Measurements from ENCODE around the gene TARDBP. TPM values are rescaled to one million over a fixed set of nuclear protein-coding genes. Genes with fewer than 3 reads are reported as not detected.
"Not testable (repeated sequence)": the region's sequence is repeated elsewhere in the genome, so short reads cannot be mapped to it uniquely, and the experiment has no call there.

The TARDBP gene
- polyA plus RNA-seq, 2 donors: 69.0 to 115 TPM

DNA sequence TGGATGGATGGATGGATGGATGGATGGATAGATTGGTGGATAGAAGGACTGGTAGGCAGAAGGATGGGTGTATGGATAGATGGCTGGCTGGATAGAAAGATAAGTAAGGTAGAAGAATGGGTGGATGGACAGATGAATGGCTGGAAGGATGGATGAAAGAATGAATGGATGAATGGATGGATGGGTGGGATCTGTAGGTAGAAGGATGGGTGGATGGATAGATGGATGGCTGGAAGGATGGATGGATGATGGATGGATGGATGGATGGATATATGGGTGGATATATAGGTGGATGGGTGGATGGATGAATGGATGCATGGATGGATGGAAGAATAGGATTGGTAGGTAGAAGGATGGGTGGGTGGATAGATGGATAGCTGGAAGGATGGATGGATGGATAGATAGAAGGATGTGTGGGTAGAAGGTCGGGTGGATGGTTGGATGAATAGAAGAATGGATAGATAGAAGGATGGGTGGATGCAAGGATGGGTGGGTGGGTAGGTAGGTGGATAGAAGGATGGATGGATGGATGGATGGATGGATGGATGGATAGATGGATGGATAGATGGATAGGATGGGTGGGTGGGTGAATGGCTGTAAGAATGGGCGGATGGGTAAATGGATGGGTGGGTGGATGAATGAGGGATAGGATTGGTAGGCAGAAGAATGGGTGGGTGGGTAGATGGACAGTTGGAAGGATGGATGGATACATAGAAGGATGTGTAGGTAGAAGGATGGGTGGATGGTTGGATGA is 27.1 kb downstream of the TARDBP start:
- H3K27ac ChIP-seq (ENCODE audit: low read depth in 2 of 2, low read length in 1 of 2): no peak overlapping the region
- no peaks in the 10 kb centered on the region for H3K36me3 ChIP-seq (ENCODE audit: control insufficient read depth in 2 of 2, insufficient read depth in 2 of 2, low read length in 1 of 2)
- H3K4me3 ChIP-seq (ENCODE audit: low read depth in 1 of 2, low read length in 2 of 2): no peak overlapping the region
- 67 to 71% methylated on average over 2 of the region's 2 CpGs for WGBS, 2 donors
- peaks cover 0 to 3% of the 10 kb centered on the region in 2 donors for H3K4me1 ChIP-seq (ENCODE audit: control insufficient read depth in 2 of 2, insufficient read depth in 2 of 2, low read length in 1 of 2)
- no peaks in the 10 kb centered on the region for H3K9me3 ChIP-seq (ENCODE audit: control insufficient read depth in 2 of 2, insufficient read depth in 1 of 2, low read depth in 1 of 2, low read length in 1 of 2)
- no peaks in the 10 kb centered on the region for H3K27me3 ChIP-seq (ENCODE audit: control insufficient read depth in 1 of 2, insufficient read depth in 2 of 2, low read length in 2 of 2)

- H3K27me3 ChIP-seq (ENCODE audit: control insufficient read depth in 1 of 2, insufficient read depth in 2 of 2, low read length in 2 of 2); H3K36me3 ChIP-seq (ENCODE audit: control insufficient read depth in 2 of 2, insufficient read depth in 2 of 2, low read length in 1 of 2); H3K4me3 ChIP-seq (ENCODE audit: low read depth in 1 of 2, low read length in 2 of 2); H3K9me3 ChIP-seq (ENCODE audit: control insufficient read depth in 2 of 2, insufficient read depth in 1 of 2, low read depth in 1 of 2, low read length in 1 of 2); H3K27ac ChIP-seq (ENCODE audit: low read depth in 2 of 2, low read length in 1 of 2); H3K4me1 ChIP-seq (ENCODE audit: control insufficient read depth in 2 of 2, insufficient read depth in 2 of 2, low read length in 1 of 2): not testable (repeated sequence)
- WGBS, 2 donors: 90 to 93% methylated on average over 7 of the region's 7 CpGs
These were observed 27.6 kb downstream of the TARDBP start for GRCh38 chr1:11040105-11040429.

- Histone ChIP-seq H3K36me3 (ENCODE audit: control insufficient read depth in 2 of 2, insufficient read depth in 2 of 2, low read length in 1 of 2) (no peaks in the 10 kb centered on the region), H3K4me3 (ENCODE audit: low read depth in 1 of 2, low read length in 2 of 2) (no peak overlapping the region), H3K27me3 (ENCODE audit: control insufficient read depth in 1 of 2, insufficient read depth in 2 of 2, low read length in 2 of 2) (no peaks in the 10 kb centered on the region), H3K4me1 (ENCODE audit: control insufficient read depth in 2 of 2, insufficient read depth in 2 of 2, low read length in 1 of 2) (peaks cover 0 to 3% of the 10 kb centered on the region in 2 donors), H3K27ac (ENCODE audit: low read depth in 2 of 2, low read length in 1 of 2) (no peak overlapping the region), H3K9me3 (ENCODE audit: control insufficient read depth in 2 of 2, insufficient read depth in 1 of 2, low read depth in 1 of 2, low read length in 1 of 2) (no peaks in the 10 kb centered on the region)
These were observed 28.6 kb downstream of the TARDBP start for GRCh38 chr1:11041048-11041447.

DNA sequence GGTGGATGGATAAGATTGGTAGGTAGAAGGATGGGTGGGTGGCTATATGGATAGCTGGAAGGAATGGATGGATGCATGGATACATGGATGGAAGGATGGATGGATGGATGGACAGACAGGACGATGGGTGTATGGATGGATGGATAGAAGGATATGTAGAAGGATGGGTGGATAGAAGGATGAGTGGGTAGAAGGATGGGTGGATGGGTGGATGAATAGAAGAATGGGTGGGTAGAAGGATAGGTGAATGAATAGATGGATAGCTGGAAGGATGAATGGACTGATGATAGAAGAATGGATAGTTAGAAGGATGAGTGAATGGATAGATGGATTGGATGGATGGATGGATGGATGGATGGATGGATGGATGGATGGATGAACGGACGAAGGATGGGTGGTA is 29.6 kb downstream of the TARDBP start:
- Histone ChIP-seq H3K4me1 (ENCODE audit: control insufficient read depth in 2 of 2, insufficient read depth in 2 of 2, low read length in 1 of 2) (peaks cover 0 to 3% of the 10 kb centered on the region in 2 donors), H3K27ac (ENCODE audit: low read depth in 2 of 2, low read length in 1 of 2) (no peak overlapping the region), H3K4me3 (ENCODE audit: low read depth in 1 of 2, low read length in 2 of 2) (no peak overlapping the region), H3K9me3 (ENCODE audit: control insufficient read depth in 2 of 2, insufficient read depth in 1 of 2, low read depth in 1 of 2, low read length in 1 of 2) (no peaks in the 10 kb centered on the region), H3K27me3 (ENCODE audit: control insufficient read depth in 1 of 2, insufficient read depth in 2 of 2, low read length in 2 of 2) (no peaks in the 10 kb centered on the region), H3K36me3 (ENCODE audit: control insufficient read depth in 2 of 2, insufficient read depth in 2 of 2, low read length in 1 of 2) (no peaks in the 10 kb centered on the region)
- WGBS, 2 donors: 79 to 87% methylated on average over 3 of the region's 3 CpGs

GRCh38 chr1:11042995-11043874 is 30.8 kb downstream of the TARDBP start:
- H3K4me1 ChIP-seq (ENCODE audit: control insufficient read depth in 2 of 2, insufficient read depth in 2 of 2, low read length in 1 of 2): peaks cover 0 to 2% of the 10 kb centered on the region in 2 donors
- no peaks in the 10 kb centered on the region for H3K27me3 ChIP-seq (ENCODE audit: control insufficient read depth in 1 of 2, insufficient read depth in 2 of 2, low read length in 2 of 2)
- H3K27ac ChIP-seq (ENCODE audit: low read depth in 2 of 2, low read length in 1 of 2): no peak overlapping the region
- H3K4me3 ChIP-seq (ENCODE audit: low read depth in 1 of 2, low read length in 2 of 2): no peak overlapping the region
- H3K9me3 ChIP-seq (ENCODE audit: control insufficient read depth in 2 of 2, insufficient read depth in 1 of 2, low read depth in 1 of 2, low read length in 1 of 2): no peaks in the 10 kb centered on the region
- WGBS, 2 donors: 78 to 81% methylated on average over 19 of the region's 19 CpGs
- H3K36me3 ChIP-seq (ENCODE audit: control insufficient read depth in 2 of 2, insufficient read depth in 2 of 2, low read length in 1 of 2): no peaks in the 10 kb centered on the region

GRCh38 chr1:11044086-11044848 is 31.8 kb downstream of the TARDBP start:
- Histone ChIP-seq H3K4me3 (ENCODE audit: low read depth in 1 of 2, low read length in 2 of 2) (no peak overlapping the region), H3K27ac (ENCODE audit: low read depth in 2 of 2, low read length in 1 of 2) (no peak overlapping the region), H3K9me3 (ENCODE audit: control insufficient read depth in 2 of 2, insufficient read depth in 1 of 2, low read depth in 1 of 2, low read length in 1 of 2) (no peaks in the 10 kb centered on the region), H3K36me3 (ENCODE audit: control insufficient read depth in 2 of 2, insufficient read depth in 2 of 2, low read length in 1 of 2) (no peaks in the 10 kb centered on the region), H3K27me3 (ENCODE audit: control insufficient read depth in 1 of 2, insufficient read depth in 2 of 2, low read length in 2 of 2) (no peaks in the 10 kb centered on the region), H3K4me1 (ENCODE audit: control insufficient read depth in 2 of 2, insufficient read depth in 2 of 2, low read length in 1 of 2) (no peaks in the 10 kb centered on the region)
- 74 to 76% methylated on average over 16 of the region's 16 CpGs for WGBS, 2 donors

- WGBS, 2 donors: 81% methylated on average over 16 of the region's 16 CpGs
- Histone ChIP-seq H3K9me3 (ENCODE audit: control insufficient read depth in 2 of 2, insufficient read depth in 1 of 2, low read depth in 1 of 2, low read length in 1 of 2) (no peaks in the 10 kb centered on the region), H3K36me3 (ENCODE audit: control insufficient read depth in 2 of 2, insufficient read depth in 2 of 2, low read length in 1 of 2) (no peaks in the 10 kb centered on the region), H3K4me3 (ENCODE audit: low read depth in 1 of 2, low read length in 2 of 2) (no peak overlapping the region), H3K4me1 (ENCODE audit: control insufficient read depth in 2 of 2, insufficient read depth in 2 of 2, low read length in 1 of 2) (no peaks in the 10 kb centered on the region), H3K27ac (ENCODE audit: low read depth in 2 of 2, low read length in 1 of 2) (no peak overlapping the region), H3K27me3 (ENCODE audit: control insufficient read depth in 1 of 2, insufficient read depth in 2 of 2, low read length in 2 of 2) (no peaks in the 10 kb centered on the region)
These were observed 32.5 kb downstream of the TARDBP start for GRCh38 chr1:11044849-11045427.

- H3K36me3 ChIP-seq (ENCODE audit: control insufficient read depth in 2 of 2, insufficient read depth in 2 of 2, low read length in 1 of 2): no peaks in the 10 kb centered on the region
- H3K9me3 ChIP-seq (ENCODE audit: control insufficient read depth in 2 of 2, insufficient read depth in 1 of 2, low read depth in 1 of 2, low read length in 1 of 2): no peaks in the 10 kb centered on the region
- H3K27me3 ChIP-seq (ENCODE audit: control insufficient read depth in 1 of 2, insufficient read depth in 2 of 2, low read length in 2 of 2): no peaks in the 10 kb centered on the region
- H3K4me1 ChIP-seq (ENCODE audit: control insufficient read depth in 2 of 2, insufficient read depth in 2 of 2, low read length in 1 of 2): no peaks in the 10 kb centered on the region
- no peak overlapping the region for H3K27ac ChIP-seq (ENCODE audit: low read depth in 2 of 2, low read length in 1 of 2)
- WGBS, 2 donors: 62 to 64% methylated on average over 32 of the region's 32 CpGs
- no peak overlapping the region for H3K4me3 ChIP-seq (ENCODE audit: low read depth in 1 of 2, low read length in 2 of 2)
These were observed 33.2 kb downstream of the TARDBP start for GRCh38 chr1:11045428-11046269.

- Histone ChIP-seq H3K4me1 (ENCODE audit: control insufficient read depth in 2 of 2, insufficient read depth in 2 of 2, low read length in 1 of 2) (no peaks in the 10 kb centered on the region), H3K27ac (ENCODE audit: low read depth in 2 of 2, low read length in 1 of 2) (no peak overlapping the region), H3K9me3 (ENCODE audit: control insufficient read depth in 2 of 2, insufficient read depth in 1 of 2, low read depth in 1 of 2, low read length in 1 of 2) (no peaks in the 10 kb centered on the region), H3K4me3 (ENCODE audit: low read depth in 1 of 2, low read length in 2 of 2) (no peak overlapping the region), H3K27me3 (ENCODE audit: control insufficient read depth in 1 of 2, insufficient read depth in 2 of 2, low read length in 2 of 2) (no peaks in the 10 kb centered on the region), H3K36me3 (ENCODE audit: control insufficient read depth in 2 of 2, insufficient read depth in 2 of 2, low read length in 1 of 2) (no peaks in the 10 kb centered on the region)
- WGBS, 2 donors: 77 to 90% methylated on average over 8 of the region's 8 CpGs
These were observed 33.8 kb downstream of the TARDBP start for GRCh38 chr1:11046270-11046566.

Measured in esophagus (tissue), 2 donors.